Testis (tissue), 2 donors: ENCODE results near the gene SPIN1.

Experiments used
- POLR2A ChIP-seq: fragments of 450-650 bp; IDR thresholded peaks from one replicate; pipeline ENCODE4 v1.6.1; 2017; ENCODE audit warnings: antibody characterized with exemption, mild to moderate bottlenecking, moderate library complexity
- TF ChIP-seq, protein P1 (sequence below), 3 experiments: fragments of 450-650 bp in 2 of 3; fragments of 200-600 bp in 1 of 3; sonication (generic) in 1 of 3; IDR thresholded peaks; one replicate each; pipeline ENCODE4 v1.5.1; 2016 to 2019; ENCODE audit warnings: antibody characterized with exemption in 3 of 3, mild to moderate bottlenecking in 2 of 3, moderate library complexity in 1 of 3

DNA sequence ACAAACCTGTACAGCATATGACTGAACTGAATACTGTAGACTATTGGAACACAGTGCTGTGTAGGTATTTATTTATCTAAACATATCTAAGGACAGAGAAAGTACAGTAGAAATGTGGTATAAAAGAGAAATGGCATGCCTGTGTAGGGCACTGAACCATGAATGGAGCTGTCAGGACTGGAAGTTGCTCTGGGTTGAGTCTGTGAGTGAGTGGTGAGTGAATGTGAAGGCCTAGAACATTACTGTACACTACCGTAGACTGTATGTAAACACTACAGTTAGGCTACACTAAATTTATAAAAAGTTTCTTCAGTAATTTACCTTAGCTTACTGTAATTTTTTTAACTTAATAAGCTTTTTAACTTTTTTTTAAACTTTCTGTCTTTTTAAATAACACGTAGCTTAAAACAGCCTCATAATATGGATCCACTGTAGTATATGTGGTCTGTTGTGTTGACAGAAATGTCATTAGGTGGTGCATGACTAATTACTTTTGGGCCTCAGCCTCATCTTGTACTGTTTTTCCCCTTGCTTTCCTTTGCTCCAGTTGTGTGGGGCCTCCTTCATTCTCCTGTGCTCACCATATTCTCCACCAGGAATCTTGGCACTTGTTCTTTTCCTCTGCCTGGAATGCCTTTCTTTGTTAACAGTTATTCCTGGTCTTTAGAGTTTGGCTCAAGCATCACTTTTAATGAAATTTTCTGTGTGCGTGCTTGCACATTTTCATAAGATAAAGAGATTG lies 8.8 kb downstream of the SPIN1 start:
- TF ChIP-seq, protein P1, sequence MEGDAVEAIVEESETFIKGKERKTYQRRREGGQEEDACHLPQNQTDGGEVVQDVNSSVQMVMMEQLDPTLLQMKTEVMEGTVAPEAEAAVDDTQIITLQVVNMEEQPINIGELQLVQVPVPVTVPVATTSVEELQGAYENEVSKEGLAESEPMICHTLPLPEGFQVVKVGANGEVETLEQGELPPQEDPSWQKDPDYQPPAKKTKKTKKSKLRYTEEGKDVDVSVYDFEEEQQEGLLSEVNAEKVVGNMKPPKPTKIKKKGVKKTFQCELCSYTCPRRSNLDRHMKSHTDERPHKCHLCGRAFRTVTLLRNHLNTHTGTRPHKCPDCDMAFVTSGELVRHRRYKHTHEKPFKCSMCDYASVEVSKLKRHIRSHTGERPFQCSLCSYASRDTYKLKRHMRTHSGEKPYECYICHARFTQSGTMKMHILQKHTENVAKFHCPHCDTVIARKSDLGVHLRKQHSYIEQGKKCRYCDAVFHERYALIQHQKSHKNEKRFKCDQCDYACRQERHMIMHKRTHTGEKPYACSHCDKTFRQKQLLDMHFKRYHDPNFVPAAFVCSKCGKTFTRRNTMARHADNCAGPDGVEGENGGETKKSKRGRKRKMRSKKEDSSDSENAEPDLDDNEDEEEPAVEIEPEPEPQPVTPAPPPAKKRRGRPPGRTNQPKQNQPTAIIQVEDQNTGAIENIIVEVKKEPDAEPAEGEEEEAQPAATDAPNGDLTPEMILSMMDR (IDR thresholded peaks at IDR 0.05), result no peak
- TF ChIP-seq POLR2A, result no peak
